GM19023 (cell line): Measurements from ENCODE around the gene SCCPDH.
"Not testable (repeated sequence)": the region's sequence is repeated elsewhere in the genome, so short reads cannot be mapped to it uniquely, and the experiment has no call there.

Experiments used
- ATAC-seq: cut with Tn5 transposase; IDR thresholded peaks from one replicate; pipeline ENCODE4 v1.9.1; 2021; ENCODE audit warnings: mild to moderate bottlenecking, moderate library complexity; ENCODE audit not compliant: unreplicated experiment

The SCCPDH gene, protein sequence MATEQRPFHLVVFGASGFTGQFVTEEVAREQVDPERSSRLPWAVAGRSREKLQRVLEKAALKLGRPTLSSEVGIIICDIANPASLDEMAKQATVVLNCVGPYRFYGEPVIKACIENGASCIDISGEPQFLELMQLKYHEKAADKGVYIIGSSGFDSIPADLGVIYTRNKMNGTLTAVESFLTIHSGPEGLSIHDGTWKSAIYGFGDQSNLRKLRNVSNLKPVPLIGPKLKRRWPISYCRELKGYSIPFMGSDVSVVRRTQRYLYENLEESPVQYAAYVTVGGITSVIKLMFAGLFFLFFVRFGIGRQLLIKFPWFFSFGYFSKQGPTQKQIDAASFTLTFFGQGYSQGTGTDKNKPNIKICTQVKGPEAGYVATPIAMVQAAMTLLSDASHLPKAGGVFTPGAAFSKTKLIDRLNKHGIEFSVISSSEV

DNA sequence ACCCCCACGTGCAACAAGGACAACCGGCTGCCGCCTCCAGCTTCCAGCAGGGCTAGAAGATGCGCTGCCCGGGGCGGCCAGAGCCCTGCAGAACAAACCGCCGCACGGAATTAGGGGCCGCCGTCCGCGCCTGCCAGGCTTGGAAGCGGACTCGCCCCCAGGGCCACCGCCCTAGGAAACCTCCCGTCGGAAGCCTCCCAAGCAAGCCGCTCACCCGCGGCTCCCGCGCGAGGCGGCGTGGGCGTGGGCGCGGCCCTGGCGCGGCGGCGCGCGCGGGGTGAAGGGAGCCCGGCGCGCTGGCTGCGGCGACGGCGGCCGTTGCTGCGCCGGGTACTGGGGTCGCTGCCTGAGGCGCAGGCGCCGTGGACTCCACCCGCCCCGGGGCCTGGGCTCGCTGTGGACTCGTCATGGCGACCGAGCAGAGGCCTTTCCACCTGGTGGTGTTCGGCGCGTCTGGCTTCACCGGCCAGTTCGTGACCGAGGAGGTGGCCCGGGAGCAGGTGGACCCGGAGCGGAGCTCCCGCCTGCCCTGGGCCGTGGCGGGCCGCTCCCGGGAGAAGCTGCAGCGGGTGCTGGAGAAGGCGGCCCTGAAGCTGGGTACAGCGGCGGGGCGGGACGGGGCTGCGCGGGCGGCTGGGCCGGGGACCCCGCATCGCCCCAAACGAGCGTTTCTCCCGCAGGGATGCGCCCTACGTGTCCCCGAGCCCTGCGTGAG lies at the start of gene SCCPDH:
Gene SCCPDH, plus strand, starts transcription at position 394 of the 715 bp plus-strand sequence. Its CDS starts 14 bp downstream, at position 408.
- peak; percentile 96 for ATAC-seq

DNA sequence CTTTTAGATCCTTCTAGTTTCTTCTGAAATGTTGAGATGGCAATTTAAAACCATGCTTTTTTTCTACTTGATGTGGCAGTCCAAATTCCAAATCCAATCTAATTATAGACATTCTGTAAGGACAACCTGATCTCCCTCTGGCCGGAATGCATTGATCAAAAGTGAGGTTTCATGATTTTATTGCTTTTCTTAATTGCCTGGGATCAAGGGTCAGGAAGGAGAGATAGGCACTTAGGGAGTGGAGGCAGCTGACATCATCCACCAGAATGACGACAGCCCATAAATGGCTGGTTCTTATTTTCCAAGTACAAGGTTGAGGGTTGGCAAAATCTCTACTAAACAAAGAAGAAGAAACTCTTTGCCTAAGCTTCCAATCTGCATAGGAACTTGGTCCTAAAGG lies 46.4 kb upstream of the SCCPDH start:
- ATAC-seq = no peak

DNA sequence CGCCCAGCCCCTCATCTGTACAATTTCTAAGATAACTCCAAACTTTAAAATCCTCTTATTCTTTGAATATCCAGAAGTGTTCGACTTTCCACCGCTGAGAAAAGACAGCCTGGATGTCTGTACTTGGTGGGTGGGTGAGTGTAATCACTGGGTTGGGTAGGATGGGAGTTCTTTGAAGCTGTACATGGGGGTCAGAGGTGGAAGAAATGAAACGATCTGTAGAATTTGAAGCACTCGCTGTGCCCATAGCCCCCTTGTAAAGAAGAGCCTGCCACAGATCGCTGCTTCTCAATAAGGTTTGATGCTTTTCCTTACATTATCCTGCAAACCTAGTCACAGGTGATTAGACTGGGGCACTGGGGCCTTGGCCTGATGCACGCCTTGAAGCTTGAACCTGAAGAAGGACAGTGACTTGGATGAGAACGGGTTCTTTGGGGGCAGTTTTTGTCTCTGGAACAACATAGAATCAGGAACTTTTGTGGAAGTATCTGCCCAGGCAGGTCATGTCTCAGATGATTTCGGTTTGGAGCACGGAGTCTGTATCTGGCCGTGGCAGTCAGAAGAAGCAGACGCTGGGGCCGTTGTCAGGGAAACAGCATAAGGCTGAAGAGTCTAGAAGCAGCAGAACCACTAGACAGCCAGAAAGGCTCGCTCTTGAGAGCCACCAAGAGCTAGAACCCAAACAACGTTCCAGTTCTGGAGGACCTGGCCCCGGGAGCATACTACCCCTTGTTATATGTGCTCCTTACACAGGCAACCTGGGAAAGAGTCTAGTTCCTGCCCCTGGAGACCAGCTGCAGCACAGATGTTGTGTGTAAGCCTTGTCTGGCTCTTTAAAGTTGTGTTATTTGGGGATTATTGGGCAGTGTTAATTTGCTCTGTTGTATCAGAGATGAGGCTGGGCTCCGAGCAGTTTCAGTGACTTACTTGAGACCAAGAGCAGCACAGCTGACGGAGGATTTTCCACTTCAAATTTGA lies 45.1 kb upstream of the SCCPDH start:
- no peak for ATAC-seq

DNA sequence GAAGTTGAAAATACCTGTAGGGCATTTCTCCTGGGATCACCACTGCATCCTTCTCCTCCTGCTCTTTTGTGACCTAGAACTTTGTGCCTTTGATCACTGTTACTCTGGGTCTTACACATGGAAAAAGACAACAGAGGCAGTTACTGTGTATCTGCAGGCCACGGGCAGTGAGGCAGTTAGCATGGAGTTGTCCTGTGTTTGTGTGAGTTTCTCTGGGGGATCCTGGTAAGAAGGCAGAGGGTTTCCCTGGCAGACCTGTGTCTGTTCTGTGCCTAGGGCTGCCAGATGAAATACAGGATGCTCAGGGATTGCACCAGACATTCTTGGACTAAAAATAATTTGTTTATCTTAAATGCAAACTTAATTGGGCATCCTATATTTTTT lies 44.4 kb upstream of the SCCPDH start:
- ATAC-seq = no peak

DNA sequence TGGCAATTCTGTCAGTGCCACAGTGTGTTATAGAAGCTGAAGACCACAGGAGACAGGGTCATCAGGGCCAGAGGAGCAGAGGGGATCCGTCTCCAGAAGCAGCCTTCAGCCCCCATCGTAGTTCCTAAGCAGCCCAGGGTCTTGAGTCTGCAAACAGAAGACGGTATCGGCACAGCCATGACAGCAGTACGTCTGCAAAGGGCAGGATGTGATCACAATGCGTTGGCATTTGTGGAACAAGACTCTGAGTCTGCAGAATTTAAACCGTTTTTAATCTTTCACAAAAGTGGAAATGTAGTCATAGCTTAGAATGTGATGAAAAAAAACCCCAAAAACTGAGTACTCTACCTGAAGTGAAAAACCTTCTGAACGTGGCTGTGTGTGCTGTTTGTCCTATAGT lies 44.0 kb upstream of the SCCPDH start:
- no peak for ATAC-seq

DNA sequence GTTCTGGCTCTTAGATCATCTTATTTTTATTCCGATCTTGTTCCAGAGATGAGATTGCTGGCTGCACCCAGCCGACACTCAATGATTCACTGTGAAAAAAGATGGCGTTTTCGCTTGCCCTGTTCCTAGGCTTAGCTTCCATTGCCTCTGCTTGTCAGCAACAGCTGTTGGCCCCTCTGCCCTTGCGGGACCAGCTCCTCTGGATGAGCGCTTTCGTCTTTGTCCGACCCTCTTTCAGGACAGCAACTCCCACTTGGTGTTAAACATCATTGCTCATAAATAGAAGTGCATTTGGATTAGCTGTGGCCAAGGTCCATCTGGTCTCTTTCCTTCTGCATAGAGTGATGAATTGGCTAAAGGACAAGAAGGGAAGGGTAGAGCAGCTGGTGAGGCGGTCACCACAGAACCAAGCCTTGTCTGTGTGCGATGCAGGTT lies 43.5 kb upstream of the SCCPDH start:
- ATAC-seq = no peak

DNA sequence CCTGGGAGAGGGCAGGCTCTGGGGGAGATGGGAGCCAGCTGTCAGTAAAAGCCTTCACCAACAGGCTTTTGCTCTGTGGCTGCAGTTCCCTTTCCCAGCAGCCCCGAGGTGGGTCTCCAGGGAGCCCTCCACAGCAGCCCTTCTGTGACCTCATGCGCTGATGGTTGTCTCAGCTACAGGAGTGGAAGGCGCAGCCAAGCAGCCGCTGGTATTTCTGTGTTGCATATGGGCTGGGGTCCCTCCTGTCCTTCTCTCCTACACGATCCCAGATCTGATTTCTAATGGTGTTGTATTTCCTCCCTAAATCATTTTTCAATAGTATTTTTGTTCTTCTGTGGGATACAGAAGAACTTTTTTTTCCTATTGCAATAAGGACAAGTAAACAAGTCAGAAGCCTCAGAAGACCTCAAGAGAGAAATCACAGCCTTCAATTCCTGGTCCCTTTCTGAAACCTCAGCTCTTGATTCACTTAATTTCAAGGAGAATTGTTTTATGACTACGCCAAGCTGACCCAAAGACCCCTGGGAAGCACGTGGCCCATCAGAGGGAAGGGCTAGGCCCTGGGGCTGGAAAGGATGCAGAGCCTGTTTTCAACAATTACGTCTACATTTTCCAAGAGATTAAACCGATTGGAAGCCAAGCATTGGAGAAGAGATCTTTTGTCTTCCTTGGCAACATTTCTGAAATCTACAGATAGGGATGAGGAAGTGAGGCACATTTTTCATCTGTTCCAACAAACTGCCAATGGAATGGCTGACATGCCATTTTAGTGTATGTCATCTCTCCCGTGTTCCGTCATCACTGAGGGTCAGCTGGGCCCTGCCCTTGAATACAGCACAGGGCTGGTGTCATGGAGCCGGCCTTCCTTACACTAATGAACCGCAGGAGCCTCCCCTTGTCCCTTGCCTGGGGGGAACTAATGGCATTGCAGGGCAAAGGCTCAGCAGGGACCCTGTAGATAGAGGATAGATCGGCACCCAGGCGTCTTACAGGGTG lies 42.0 kb upstream of the SCCPDH start:
- ATAC-seq = no peak

DNA sequence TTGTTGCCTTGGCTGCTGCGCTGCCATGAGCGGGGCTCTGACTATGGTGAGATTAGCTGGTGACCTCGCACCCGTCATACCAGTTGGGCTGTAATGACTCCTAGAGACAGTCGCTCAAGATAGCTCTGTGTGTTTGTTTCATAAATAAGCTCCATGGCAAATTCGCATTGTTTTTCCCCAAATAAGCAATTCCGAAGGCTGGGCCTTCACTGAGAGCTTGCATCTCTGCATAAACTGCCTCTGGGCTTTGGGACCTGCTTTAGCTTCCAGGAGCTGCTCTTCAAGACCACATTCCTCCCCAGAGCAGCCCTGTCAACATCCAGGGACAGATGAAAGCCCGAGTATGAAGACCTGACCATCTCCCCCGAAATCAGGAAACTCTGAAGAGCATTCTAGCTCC lies 40.7 kb upstream of the SCCPDH start:
- no peak for ATAC-seq

DNA sequence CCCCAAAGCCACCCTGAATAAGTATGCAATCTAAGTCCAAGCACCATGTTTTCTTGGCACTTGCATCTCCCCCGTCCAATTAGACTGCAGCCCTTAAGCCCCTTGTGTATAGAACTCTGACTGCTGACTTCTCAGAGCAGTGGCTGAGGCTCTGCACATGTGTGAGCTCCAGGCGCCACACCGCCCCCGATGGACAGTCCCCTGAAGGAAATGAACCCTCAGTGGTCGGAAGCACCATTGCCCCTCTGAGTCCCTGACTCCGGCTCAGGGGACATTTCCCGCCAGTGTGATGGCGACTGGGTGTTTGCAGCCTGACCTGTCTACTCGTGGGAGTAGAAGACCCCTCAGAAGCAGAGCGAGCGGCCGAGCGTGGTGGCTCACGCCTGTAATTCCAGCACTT lies 37.2 kb upstream of the SCCPDH start:
- ATAC-seq = no peak

DNA sequence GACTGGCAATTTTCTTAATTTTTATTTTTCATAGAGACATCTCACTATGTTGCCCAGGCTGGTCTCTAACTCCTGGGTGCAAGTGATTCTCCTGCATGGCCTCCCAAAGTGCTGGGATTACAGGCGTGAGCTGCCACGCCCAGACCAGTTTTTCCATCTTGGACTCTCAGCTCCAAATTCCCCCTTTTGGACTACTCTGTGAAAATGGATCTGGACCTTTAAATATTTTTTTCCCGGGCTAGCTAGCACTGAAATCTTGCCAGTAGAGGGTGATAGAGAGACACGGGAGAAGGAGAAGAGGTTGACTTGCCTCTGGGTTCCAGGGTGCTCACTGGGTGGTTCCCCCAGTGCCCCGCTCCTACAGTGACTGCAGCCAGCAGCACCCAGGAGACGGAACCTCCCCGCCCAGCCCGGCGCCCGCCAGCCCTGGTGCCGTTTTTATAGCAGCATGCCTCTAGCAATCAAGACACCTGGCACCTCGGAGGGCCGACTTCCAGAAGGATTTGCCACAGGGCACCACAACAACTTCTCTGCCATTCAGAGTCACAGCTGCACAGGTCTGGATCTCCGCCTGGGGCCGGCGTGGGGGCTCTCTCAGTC lies 34.7 kb upstream of the SCCPDH start:
- peak; percentile 96 for ATAC-seq

DNA sequence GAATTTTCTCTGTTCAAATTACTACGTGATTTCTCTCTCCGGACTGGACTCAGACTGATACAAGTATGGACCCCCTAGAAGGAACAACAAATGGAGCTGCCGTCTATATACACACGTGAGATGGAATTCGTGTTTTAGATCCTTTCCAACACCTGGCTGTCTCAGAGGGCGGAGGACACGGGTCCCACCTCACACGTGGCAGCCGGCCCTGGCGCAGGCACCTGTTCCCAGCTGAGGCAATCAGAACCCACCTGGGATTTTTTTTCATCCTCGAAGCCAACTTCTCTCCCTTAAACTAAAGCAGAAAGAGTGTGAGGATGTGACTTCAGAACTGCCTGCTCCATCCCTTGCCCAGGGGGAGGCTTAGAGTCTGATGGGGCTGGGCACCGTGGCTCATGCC lies 34.1 kb upstream of the SCCPDH start:
- ATAC-seq = no peak

DNA sequence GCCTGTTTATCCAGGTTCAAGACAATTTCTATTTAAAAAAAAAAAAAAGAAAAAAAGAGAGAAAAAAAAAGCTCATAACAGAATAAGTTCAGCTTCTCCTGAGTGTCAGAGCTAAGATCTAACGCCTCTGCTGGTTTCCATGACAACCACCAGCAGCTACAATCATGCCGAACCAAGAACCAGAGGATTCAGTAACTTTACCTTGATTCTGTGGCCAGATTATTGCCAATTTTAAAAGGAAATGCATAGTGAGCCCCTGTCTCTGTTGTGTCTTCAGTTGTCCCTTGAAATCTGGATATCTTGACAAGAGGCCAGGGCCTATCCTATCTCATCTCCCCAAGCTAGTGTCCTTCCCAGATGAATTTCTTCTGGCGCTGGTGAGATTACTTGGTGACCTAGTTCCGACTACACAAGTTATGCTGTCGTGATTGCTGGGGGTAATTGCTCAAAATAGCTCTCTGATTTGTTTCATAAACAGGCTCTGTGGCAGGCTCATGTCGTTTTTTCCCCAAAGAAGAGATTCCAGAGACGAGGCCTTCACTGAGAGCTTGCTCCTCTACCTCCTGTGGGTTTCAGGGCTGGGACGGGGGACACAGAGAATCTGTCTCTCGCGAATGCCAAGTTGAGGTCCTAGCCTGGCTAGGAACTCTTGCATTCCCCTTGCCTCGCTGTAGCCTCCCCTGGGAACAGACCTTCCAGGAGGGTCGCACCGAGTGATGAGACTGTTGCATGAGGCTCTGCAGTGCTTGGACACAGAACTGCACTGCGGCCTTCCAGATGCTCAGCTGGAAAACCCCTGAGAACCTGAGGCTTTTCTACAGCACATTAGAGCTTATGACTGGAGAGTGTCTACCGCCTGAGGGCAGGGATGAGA lies 32.4 kb upstream of the SCCPDH start:
- ATAC-seq = no peak

DNA sequence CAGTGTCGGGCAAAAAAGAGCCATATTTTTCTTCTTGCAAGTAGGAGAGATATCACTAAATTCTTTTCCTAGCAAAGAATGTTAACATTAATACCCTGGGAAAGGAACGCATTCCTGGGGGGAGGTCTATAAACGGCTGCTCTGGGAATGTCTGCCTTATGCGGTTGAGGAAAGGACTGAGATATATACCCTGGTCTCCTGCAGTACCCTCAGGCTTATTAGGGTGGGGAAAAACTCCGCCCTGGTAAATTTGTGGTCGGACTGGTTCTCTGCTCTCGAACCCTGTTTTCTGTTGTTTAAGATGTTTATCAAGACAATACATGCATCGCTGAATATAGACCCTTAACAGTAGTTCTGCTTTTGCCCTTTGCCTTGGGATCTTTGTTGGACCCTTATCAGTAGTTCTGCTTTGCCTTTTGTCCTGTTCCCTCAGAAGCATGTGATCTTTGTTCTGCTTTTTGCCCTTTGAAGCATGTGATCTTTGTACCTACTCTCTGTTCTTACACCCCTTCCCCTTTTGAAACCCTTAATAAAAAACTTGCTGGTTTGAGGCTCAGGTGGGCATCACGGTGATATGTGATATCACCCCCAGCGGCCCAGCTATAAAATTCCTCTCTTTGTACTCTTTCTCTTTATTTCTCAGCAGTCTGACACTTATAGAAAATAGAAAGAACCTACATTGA lies 29.9 kb upstream of the SCCPDH start:
- ATAC-seq = not testable (repeated sequence)

DNA sequence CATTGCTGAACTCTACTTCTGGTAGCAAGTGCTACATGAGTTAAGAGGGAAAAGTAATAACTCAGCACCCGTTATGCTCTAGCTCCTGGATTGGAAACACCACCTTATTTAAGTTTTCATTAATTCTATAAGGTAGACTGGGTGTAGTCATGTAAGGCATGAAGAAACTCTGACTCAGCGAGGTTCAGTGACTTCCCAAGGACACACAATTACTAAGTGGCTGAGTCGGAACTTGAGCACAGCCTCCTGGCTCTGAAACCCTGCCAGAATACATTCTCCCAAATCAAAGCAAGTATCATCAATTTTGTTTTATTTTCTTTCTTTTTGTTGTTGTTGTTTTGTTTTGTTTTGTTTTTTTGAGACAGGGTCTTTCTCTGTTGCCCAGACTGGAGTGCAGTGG lies 29.1 kb upstream of the SCCPDH start:
- no peak for ATAC-seq

DNA sequence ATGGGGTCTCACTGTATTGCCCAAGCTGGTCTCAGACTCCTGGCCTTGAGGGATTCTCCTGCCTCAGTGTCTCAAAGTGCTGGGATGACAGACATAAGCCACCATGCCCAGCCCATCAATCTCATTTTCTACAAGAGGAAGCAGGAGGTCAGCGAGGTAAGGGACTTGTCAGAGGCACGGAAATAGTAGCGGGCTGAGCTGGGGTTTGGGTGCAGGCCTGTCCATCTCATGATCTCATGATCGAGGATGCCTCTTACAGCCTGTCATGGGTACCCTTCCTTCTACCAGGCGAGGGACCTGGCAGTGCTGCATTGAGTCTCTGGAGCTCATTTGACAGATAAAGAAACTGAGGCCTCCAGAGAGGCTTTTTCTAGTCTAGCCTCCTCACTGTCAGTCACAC lies 28.5 kb upstream of the SCCPDH start:
- no peak for ATAC-seq

DNA sequence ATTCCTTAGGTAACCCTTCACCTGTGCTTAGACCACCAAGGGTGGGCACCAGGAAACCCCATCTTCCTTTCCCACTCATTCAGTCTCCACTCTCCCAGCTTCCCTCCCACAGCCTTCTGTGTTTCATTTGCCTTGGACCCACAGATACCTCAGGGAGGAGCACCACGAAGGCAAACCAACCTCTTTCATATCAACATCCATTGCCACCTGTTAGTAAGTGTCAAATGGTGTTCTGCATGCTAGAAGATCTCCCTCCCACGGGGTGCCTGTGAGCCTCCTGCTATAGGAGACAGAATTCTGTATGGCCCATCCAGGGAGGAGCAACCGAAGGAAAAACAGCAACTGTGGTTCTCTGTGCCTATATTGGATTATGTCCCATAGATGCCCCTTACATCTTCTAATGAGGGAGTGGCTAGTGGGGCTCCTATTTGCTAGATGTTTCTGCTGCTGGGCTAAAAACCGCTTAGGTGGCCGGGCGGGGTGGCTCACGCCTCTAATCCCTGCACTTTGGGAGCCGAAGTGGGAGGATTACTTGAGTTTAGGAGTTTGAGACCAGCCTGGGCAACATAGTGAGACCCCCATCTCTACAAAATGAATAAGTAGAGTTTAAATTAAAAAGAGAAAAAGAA lies 25.6 kb upstream of the SCCPDH start:
- peak; percentile 2 for ATAC-seq

DNA sequence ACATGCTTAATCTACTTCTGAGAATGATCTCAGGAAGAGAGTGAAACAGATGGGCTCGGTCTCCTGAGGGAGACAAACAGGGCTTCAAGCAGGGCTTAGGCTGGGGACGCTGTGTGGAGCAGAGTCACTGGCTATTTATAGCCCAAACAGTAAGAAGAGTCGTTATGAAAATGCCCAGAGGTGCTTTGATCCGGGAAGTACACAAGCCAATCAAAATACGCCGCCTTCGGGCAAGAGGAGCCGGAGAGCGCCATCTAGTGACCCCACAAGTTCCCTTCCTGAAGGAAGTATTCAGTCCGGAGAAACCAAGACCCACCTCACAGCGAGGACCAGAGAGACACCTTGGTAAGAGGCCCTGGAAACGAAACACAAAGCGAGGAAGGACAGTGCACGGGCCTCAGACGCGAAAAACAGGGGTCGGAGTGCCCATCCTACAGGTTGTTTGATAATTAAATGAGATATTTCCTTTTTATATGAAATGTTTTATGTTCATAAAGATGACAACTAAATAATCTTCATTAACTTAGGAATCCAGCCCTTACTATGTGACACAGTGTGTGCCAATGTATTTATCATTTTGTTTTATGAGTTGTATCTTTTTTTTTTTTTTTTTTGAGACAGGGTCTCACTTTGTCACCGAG lies 25.0 kb upstream of the SCCPDH start:
- peak; percentile 96 for ATAC-seq
